NK-92 (cell line): ENCODE data around the gene CD48.

Source experiments
- DNase-seq: peaks from one replicate; lab custom pipeline; 2025; ENCODE audit not compliant: unreplicated experiment; lab: John Stamatoyannopoulos, UW

The CD48 gene

GRCh38 chr1:160636547-160636946, 75.1 kb downstream of the CD48 start:
- DNase-seq: no peak

- no peak for DNase-seq
Measured at GRCh38 chr1:160636076-160636475, 75.5 kb downstream of the CD48 start.

GRCh38 chr1:160634543-160635491, 76.8 kb downstream of the CD48 start:
- DNase-seq: no peak

DNA sequence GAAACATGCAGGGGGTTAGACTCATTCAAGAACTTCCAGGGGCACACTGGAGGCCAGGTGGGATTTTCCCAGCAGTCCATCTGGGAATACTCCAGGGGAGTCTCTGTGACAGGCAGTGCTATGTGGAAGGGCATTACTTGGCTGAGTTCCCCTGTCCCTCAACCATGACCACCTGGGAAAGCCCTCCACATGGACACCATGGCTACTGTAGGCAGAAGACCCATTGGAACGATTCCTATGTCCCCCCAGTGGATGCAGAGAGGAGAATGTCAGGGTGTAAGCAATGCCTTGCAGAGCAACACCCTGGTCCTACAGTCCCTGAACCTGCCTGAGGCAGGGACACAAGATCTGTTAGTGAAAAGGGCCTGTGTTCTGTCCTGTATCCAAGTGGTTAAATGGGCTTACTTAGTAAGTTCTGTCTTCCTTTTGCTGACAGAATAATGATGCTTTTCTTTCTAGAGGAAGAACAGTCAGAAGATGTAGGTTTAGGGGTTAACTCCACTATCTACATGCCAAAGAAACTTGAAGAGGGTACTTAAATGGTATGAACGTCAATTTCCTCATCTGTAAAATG, 78.2 kb downstream of the CD48 start:
- no peak for DNase-seq

DNA sequence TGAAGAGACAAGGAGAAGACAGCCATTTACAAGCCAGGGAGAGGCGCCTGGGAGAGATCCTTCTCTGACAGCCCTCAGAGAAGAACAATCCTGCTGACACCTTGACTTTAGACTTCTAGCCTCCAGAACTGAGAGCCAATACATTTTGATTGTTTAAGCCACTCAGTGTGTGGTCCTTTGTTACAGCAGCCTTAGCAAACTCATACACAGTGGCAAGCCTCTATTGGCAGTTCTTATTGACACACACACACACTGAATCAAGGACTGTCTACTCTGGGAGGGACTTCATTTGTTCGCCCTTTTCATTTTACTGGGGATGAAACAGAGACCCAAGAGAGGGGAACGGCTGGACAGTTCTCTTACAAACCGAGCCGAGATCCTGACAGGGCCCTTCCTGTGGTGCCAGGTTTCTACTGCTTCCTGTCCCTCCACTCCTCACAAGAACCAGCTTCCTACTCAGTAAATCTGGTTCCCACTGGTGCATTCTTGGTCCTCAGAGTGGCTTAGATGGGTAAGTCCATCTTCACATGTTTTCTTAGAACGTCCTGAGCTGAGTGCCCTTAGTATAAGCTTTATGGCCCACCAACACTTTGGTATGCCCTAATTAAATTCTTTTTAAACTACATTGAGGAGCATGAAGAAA, 79.5 kb downstream of the CD48 start:
- no peak for DNase-seq

GRCh38 chr1:160630523-160631451, 80.8 kb downstream of the CD48 start:
- no peak for DNase-seq

- DNase-seq: no peak
Measured at GRCh38 chr1:160629286-160630210, 82.1 kb downstream of the CD48 start.

GRCh38 chr1:160628799-160629263, 82.8 kb downstream of the CD48 start:
- no peak for DNase-seq
